HG03460 (cell line): ENCODE results near the gene MTUS2.

ENCODE experiments used
- ATAC-seq: cut with Tn5 transposase; IDR thresholded peaks from one replicate; pipeline ENCODE4 v1.9.1; 2021; ENCODE audit not compliant: unreplicated experiment

Gene MTUS2

DNA sequence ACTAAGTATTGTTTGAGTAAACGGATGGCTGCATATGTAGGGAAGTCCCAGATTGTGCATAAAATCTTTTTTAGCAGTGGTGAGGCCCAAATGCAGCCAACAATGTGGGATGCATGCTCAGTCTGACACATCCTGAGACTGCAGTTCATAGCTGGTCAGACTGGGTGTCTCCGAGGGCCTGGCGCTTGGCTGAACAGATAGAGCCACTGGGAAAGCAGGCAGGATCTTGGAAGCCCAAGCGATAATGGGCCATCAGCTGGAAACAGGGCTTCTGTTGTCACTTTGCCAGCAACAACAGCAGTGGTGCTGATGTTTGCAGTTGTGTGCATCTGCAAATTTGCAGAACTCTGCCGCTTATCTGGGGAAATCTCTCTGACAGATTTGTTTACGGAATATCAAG is 36.1 kb downstream of the MTUS2 start:
- no peak for ATAC-seq

DNA sequence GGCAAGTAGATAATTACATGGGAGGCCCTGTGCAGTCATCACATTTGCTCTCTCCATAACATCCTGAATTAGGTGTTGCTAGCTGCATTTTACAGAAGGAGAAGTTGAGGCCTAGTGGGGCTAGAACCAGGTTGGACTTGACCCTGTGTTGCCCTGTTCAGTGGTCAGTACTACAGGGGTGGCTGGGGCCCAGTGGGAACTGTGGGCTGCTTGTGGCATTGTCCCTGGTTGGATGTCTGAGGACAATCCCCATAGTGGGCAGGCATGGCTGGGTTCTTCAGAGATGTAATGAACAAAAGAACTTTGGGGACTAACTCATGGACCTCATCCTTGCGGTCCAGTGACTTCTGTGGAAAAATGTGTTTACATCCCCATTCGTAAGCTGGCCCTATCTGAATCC is 38.9 kb downstream of the MTUS2 start:
- ATAC-seq: no peak

DNA sequence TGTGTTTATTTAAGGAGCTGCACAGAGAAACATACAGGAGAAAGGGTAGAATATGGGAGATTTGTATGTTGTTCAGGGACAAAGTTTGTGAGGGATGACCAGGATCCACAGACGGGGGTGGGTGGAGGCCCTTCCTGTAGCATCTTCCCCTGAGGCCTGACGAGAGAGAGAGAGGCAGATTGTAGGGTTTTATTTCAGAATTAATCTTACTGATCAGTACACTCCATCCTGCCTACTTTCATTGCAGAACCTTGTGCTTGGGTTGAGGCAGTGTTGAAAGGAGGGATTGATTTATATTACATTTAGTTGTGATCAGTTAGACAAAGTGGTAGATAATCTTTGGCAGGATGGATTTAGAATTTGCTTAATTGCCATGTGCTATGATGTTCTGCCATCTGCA is 39.6 kb downstream of the MTUS2 start:
- no peak for ATAC-seq

DNA sequence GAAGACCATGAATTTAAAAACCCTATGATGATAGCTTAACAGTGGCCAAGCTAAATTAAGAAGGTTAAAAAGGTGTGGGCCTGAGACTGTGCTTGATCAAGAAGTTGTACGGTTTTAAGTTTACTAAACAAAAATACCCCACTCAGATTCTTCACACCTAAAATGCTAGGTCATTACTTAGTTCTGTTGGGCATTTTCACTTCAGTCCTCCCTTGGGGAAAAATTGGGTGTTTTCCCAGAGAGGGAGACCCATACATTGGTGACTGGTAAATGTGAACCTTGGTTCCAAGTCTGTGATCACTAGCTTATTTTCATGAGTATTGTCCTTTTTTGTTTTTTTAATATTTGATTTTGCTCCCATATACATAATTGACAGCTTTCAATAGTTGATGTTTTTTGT is 44.4 kb downstream of the MTUS2 start:
- ATAC-seq: no peak

DNA sequence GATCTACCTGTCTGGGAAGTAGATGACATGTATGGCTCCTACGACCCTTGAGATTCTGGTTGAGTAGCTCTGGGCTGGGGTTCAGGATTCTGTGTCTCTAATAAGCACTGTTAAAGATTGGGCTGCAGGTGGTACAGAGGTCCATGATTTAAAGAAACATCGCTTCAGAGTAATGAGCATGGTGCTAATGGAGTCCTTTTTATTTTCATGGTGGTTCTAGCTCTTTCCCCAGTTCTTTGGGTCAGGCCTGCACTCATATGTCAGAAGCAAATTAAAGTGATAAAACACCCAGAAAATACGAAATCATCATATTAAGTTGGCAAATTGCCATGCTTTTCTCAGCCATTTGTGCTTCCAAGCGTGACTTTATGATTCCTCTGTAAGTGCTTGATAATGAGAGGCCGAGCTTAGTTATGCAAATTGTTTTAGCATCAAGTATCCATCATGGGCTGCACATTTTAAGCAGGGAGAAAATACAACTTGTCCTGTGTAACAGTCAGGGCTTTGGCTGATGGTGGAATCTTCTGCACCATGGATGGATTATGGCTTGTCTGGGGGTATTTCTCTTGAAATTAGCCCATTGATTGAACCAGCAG is 45.1 kb downstream of the MTUS2 start:
- no peak for ATAC-seq

DNA sequence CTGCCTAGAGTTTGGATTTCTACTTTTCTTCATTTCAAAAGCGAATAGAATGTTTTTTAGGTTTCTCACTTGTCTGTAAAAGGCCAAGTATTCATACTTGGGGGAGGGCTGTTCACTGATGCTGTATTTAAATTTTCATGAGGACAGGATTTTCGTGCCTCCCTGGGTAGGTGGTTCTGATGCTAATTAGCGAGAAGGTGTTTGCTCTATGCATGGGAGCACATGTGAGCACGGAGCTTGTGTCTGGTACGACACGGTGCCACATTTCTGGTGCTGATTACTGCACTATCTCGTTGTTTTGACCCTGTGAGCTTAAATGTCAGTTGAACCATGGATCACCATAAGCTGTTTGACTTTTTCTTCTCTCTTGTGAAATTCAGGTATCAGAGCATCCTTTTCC is 45.8 kb downstream of the MTUS2 start:
- no peak for ATAC-seq

DNA sequence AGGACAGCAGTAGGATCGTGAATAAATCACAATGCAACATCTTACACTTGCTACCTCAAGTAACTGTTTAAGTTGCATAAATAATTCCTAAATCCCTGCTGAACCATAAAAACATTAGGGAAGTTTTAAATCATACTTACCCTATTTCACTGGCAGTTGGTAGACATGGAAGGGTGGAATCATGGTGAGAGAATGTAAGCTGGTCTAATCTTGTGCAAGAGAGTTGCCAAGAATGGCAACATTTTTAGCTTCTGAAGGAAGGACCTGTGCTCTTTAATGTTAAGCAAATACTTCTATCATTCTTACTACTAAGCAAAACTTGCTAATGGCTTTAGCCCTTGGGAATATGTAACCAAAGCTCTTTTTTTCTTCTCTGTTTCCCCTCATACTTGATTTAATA is 46.8 kb downstream of the MTUS2 start:
- no peak for ATAC-seq

DNA sequence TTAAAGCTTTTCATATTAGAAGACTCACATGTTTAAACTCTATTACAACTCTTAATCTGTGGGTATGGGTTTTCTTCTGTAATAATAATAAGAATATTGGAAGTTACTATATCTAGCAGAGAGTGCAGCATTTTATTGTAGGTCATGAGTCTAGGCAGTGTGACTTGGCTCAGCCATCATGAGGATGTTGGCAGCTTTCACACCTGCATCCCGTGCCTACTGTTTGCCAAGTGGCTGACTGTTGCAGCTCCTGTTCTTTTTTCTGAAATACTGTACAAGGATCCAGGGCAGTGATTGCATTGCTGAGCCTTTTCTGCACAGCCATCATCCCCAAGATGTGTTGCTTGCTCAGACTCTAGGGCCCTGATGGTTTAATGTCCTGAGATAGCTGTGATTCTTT is 47.4 kb downstream of the MTUS2 start:
- no peak for ATAC-seq

DNA sequence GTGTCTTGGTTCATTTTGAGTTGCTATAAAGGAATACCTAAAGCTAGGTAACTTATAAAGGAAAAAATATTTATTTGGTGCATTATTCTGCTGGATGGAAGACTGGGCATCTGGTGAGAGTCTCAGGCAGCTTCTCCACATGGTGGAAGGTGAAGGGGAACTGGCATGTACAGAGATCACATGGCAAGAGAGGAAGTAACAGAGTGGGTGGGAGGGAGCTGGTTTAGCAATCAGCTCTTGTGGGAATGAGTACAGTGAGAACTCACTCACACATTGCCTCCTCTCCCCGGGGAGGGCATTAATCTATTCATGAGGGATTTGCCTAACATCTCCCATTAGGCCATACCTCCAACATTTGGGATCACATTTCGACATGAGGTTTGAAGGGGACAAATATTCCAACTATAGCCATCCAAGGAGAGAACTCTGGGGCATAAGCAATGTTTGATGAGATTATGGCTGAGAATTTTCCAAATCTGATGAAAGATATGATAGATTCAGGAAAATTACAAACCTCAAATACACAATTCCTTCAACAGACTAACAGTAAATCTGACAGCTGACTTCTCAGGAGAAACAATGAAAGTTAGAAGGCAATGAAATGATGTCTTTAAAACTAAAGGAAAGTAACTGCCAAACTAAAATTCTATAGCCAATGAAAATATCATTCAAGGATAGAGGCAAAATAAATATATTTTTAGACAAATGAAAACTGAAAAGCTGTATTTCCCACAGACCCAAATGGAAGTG is 52.5 kb downstream of the MTUS2 start:
- no peak for ATAC-seq

DNA sequence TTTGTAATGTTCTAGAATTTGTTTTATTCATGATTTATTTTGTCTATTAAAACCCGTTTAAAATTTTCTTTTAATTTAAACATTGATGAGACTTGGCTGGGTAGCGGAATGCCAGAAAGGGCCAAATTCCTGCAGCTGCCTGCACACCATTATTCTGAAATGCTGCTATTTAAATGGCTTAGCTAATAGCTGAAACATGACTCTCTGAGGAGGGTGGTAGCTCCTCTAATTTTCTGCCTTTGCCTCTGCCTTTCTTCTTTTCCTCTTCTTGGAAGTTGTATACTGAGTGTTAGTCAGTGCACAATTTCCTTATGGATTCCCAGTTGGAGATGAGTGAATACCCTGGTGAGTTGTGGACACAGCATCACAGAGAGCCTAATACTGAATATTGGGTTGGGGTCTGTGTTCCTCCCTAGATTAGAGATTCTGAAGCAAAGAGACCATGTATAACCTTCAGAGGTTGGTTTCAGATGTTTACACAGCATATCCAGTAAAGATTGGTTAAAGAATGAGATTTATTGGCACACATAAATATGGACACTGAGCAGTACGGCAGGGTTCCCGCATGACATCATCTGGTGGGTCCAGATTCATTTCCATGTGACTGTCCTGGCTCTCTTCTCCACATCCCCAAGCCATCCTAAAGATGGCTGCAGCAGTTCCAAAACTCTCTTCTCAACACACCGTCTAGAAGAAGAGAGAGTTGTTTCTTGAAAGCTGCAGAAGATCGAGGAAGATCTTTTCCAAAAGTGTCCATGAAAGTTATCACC is 55.9 kb downstream of the MTUS2 start:
- no peak for ATAC-seq

DNA sequence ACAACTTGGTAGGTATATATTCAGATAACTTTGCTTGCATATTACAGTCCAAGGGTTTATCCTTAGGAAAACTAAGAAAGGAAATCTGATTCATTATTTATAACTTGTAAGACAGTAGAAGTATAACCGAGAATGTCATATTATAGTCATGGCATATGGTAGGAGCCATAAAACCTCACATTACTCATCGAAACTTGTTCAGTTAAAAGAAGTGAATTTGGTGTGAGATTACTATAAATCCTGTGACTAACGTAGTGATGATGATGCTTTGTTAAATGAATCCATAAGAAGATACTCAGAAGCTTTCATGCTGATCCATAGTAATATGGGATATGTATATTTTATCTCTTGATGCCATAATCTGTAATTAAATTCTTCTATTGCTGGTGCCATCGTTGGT is 57.3 kb downstream of the MTUS2 start:
- no peak for ATAC-seq

DNA sequence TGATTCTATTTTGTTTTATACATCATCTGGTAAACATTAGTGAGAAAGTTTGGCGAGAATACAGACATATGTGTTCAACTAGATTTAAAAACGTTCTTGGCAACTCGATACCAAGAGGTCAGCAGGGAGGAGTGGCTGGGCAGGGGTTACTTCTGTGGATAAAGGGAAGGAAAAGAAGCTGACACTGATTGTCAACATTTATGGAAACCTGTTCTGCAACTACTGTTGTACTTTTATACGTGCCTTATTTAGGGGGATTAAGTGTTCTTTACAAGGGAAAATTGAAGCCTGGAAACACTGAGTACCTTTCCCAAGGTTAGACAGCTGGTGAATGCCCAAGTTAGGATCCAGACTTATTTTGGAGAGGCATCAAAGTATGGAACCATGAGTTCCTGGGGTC is 65.0 kb downstream of the MTUS2 start:
- no peak for ATAC-seq

DNA sequence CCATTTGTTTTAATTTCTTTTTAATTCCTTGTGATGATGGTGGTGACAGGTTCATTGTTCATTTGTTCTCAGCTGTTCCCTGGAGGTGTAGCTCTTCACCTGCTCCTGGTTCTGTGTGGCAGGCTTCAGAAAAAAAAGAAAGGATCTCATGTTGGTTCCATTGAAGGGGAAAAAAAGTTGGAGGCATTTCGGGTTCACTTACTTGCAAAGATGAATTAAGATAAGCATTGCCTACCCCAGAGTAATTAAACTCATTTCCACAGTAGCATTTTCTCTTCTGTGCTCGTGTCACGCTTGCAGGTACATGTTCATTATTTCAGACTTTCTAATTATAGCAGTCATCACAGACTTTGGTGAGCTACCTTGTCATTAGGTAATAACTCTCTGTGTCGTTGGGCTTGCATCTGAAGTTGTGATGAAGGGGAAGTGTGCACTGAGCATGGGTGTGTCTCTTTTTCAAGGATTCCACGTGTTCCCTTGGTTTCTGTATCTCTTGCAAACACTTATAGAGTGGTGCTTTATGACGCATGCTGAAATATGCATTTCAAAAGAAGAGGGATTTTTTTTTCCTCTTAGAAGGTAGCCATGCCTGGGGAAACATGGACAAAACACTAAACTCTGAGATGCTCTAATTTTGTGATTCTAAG is 69.1 kb downstream of the MTUS2 start:
- ATAC-seq: no peak

DNA sequence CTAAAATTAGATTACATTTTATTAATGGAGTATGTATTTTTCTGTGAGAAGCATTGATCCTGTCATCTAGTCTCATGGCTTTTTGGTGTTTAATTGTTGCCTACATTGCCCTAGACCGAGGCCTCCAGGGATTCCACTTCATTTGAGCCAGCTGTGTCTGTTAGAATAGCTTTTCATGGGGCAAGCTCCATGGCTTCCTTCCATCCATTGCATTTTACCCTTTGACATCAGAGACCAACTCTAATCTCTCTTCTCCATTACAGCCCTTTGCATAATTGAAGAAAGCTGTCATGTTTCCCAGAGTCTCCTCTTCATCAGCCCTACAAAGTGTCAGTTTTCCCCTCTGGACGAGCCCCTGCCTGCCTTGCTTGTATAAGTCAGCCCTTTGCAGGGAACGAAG is 70.6 kb downstream of the MTUS2 start:
- no peak for ATAC-seq

DNA sequence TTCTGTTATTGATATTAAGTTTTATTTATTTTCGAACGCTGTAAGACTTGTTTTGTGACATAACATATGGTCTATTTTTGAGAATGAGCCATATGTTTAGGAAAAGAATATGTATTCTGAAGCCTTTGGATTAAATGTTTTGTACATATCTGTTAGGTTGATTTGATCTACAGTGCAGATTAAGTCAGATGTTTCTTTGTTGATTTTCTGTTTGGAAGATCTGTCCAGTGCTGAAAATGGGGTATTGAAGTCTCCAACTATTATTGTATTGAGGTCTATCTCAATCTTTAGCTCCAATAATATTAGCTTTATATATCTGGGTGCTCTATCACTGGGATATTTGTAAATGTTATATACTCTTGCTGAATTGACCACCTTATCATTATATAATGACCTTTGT is 97.9 kb downstream of the MTUS2 start:
- ATAC-seq: no peak

DNA sequence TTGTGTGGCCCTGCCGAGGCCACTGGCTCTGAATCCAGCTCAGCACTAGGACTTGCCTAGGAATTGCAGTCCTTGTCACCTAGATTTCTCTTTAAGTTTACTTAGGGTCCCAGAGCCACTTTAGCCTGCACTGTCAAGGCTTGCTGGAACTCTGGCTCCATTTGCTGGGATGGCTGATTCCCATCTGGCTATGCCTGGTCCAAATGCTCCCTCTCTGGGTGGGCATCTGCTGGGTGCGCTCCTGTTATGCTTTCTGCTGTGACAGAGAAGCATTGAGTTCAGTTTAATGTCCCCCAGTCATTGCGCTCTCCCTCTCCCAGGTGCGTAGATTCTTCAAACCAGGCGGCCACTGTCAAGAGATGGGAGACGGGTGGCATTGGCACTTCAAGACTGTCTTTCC is 102.2 kb downstream of the MTUS2 start:
- no peak for ATAC-seq

DNA sequence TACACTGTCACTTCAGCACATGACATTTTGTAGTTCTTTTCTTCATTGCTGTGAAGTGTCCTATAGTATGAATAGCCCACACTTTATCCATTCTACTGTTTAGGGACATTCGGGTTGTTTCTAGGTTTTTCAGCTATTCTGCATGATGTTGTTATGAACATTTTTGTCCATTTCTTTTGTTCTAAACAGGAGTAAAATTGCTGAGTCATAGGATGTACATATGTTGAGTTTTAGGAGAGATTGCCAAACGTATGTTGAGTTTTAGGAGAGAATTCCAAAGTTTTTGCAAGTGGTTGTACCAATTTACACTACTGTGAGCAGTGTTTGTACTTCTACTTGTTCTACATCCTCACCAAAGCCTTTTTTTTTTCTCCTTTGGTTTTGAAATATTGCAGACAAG is 115.0 kb downstream of the MTUS2 start:
- no peak for ATAC-seq

DNA sequence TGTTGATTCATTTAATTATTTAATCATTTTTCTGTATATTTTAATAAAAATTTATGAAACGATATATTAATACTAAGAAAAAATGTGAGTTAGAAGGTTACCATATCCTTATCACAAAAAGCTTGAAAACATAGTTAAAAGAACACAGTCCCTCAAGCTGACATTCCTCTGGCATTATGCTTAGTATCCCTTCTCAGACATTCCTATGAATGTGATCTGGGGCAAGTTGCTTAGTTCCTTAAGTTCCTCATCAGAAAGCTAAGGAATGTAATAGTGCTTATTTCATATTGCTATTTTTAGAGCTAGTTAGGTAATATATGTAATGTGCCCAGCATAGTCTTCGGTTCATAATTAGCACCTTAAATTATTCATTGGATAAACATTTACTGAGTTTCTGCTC is 122.8 kb downstream of the MTUS2 start:
- no peak for ATAC-seq

DNA sequence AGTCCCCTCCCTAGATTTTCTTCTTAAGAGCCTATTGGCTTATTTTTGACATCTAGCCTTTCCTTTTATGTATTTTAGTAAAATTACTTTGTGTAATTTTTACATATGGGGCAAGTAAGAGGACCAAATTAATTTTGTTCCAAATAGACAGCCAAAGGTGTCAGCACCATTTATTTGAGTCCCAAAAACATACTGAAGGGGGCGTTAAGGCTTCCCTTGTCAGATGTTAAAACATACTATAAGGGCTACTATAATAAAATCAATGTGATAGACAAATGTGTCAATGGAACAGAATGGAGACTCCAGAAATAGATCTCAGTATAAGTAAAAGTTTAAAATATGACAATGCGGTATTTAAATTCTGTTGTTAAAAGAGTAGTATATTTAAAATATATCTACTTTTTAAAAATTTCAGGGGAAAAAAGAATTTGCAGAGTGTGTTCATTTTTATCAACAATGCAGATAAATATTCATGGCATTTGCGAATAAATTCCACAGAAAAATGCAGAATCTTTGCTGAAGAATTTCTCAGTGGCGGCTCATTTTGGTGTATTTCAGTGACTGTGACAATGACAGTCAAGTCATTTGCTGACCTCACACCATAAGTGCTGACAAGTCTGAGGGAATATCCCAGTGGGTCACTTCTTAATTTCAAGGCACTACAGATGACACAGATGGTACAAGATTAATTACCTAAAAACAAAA is 133.7 kb downstream of the MTUS2 start:
- ATAC-seq: no peak

DNA sequence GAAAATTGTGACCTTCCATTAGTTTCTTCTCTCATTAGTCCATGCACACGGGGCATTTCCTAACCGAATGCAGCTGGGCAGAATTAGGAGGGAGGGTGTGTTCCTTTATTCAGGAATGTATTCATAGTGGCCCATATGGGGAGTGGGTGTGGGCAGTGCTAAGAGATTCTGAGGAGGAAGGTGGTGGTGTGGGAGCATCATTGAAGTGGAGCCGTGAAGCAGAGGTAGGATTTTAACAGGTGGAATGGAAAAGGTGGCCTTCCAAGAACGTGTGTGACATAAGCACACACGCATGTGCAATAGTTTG is 134.2 kb downstream of the MTUS2 start:
- ATAC-seq: no peak

DNA sequence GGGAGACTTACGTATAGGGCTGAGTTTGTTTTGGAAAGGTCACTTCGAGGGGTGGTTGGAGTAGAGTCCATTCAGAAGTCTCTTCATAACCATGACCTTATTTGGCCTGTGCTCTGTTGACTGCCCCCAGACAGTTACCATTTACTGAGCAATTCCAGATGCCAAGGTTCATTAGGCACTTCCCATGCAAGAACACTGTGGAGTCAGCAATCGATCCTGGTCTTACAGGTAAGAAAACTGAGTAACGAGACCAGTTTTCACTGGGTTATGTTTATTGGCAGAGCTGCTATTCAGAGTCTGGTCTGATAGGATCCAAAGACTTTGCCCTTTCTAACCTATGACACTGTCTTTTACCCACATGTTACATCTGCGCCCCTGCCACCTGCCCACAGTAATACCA is 134.7 kb downstream of the MTUS2 start:
- no peak for ATAC-seq
